Loucy (cell line): ENCODE measurements around the gene GNG8.
A peak's percentile ranks its signal among the peaks of the same experiment; 100 is the strongest.

Experiments used
- H2AFZ ChIP-seq: fragments of 200-600 bp; sonication (generic); 2 replicates; pipeline ENCODE4 v1.6.0; 2016; ENCODE audit warnings: antibody characterized with exemption, mild to moderate bottlenecking, low read length, moderate library complexity
- H3F3A ChIP-seq: fragments of 200-600 bp; 2 replicates; pipeline ENCODE4 v1.6.0; 2016; ENCODE audit warnings: antibody characterized with exemption, low read depth, mild to moderate bottlenecking
- H3K27me3 ChIP-seq: fragments of 200-600 bp; sonication (generic); 2 replicates; pipeline ENCODE4 v1.6.1; 2014; ENCODE audit warnings: low read length, mild to moderate bottlenecking; ENCODE audit not compliant: insufficient read depth, poor library complexity, severe bottlenecking
- H3K36me3 ChIP-seq: fragments of 200-600 bp; sonication (generic); 2 replicates; pipeline ENCODE4 v1.6.1; 2016; ENCODE audit warnings: low read length; ENCODE audit not compliant: insufficient read depth
- H3K4me1 ChIP-seq: fragments of 200-600 bp; sonication (generic); 2 replicates; pipeline ENCODE4 v1.5.1; 2014; ENCODE audit warnings: low read length, mild to moderate bottlenecking; ENCODE audit not compliant: insufficient read depth, poor library complexity, severe bottlenecking
- H3K4me2 ChIP-seq: fragments of 200-600 bp; sonication (generic); 2 replicates; pipeline ENCODE4 v1.6.0; 2014; ENCODE audit warnings: antibody characterized with exemption, low read length, low read depth, mild to moderate bottlenecking; ENCODE audit not compliant: poor library complexity, severe bottlenecking
- H3K4me3 ChIP-seq: fragments of 200-600 bp; sonication (generic); 2 replicates; pipeline ENCODE4 v1.5.1; 2014; ENCODE audit warnings: low read length, mild to moderate bottlenecking, mixed read lengths; ENCODE audit not compliant: poor library complexity, severe bottlenecking
- H3K79me2 ChIP-seq: fragments of 200-600 bp; sonication (generic); 2 replicates; pipeline ENCODE4 v1.6.1; 2014; ENCODE audit warnings: low read length; ENCODE audit not compliant: insufficient read depth
- H3K9ac ChIP-seq: fragments of 200-600 bp; sonication (generic); 2 replicates; pipeline ENCODE4 v1.6.0; 2014; ENCODE audit warnings: mild to moderate bottlenecking, low read depth, low read length, moderate library complexity; ENCODE audit not compliant: poor library complexity, severe bottlenecking
- H3K9me2 ChIP-seq: fragments of 200-600 bp; sonication (generic); replicated peaks from 2 replicates; pipeline ENCODE4 v1.6.1; 2016; ENCODE audit warnings: low read depth, low read length, mixed read lengths
- H3K9me3 ChIP-seq: fragments of 200-600 bp; sonication (generic); 2 replicates; pipeline ENCODE4 v1.6.1; 2014; ENCODE audit warnings: mild to moderate bottlenecking, antibody characterized with exemption, low read length, low read depth; ENCODE audit not compliant: insufficient read depth
- H4K20me1 ChIP-seq: fragments of 200-600 bp; sonication (generic); 2 replicates; pipeline ENCODE4 v1.6.0; 2014; ENCODE audit warnings: antibody characterized with exemption, low read length, mild to moderate bottlenecking; ENCODE audit not compliant: insufficient read depth, poor library complexity, severe bottlenecking
- EZH2phosphoT487 ChIP-seq: fragments of 200-600 bp; IDR thresholded peaks from 2 replicates; pipeline ENCODE4 v1.6.1; 2018; ENCODE audit warnings: antibody characterized with exemption, mild to moderate bottlenecking, moderate library complexity, borderline replicate concordance
- TF ChIP-seq, protein P1 (sequence below): fragments of 200-600 bp; sonication (generic); conservative IDR thresholded peaks from 2 replicates; pipeline ENCODE4 v1.5.1; 2014; ENCODE audit warnings: mild to moderate bottlenecking, antibody characterized with exemption, low read length

Gene GNG8

DNA sequence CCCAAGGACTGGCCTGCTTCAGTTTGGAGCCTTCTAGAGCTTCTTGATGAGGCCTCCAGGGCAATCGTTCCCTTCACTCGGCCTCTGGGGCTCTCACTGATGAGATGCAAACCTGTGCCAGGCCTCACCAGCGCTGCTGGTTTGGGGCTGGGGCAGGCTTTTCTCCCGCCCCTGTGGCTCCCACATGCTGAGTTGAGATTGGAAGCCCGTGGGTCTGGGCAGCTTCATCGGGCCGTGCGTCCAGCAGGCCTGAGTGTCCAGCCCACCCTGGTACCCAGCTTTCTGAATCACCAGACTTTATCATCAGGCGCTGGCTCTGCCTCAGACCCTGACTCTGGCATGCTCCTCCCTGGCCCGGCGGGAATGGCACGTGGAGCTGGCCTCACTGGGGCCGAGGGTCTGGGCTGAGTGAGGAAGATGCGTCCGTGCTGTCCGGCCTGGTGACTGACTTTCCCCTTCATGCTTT is 30.6 kb downstream of the GNG8 start:
- Histone ChIP-seq H3K4me2 (peak overlapping the region; percentile 91), H3K9me3 (no peaks in the 10 kb centered on the region), H4K20me1 (peaks cover 71% of the 10 kb centered on the region), H3K79me2 (peaks cover 73% of the 10 kb centered on the region), H3K36me3 (peaks cover 50% of the 10 kb centered on the region; the same call in 1 of the 2 replicates), H2AFZ (no peak overlapping the region), H3K4me1 (peaks cover 31% of the 10 kb centered on the region), H3F3A (peaks cover 6% of the 10 kb centered on the region; the same call in 1 of the 2 replicates), H3K9ac (peak overlapping the region; percentile 100), H3K9me2 (no peaks in the 10 kb centered on the region), H3K4me3 (peak overlapping the region; percentile 100), H3K27me3 (peaks cover 6% of the 10 kb centered on the region)
- TF ChIP-seq, protein P1, sequence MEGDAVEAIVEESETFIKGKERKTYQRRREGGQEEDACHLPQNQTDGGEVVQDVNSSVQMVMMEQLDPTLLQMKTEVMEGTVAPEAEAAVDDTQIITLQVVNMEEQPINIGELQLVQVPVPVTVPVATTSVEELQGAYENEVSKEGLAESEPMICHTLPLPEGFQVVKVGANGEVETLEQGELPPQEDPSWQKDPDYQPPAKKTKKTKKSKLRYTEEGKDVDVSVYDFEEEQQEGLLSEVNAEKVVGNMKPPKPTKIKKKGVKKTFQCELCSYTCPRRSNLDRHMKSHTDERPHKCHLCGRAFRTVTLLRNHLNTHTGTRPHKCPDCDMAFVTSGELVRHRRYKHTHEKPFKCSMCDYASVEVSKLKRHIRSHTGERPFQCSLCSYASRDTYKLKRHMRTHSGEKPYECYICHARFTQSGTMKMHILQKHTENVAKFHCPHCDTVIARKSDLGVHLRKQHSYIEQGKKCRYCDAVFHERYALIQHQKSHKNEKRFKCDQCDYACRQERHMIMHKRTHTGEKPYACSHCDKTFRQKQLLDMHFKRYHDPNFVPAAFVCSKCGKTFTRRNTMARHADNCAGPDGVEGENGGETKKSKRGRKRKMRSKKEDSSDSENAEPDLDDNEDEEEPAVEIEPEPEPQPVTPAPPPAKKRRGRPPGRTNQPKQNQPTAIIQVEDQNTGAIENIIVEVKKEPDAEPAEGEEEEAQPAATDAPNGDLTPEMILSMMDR: no peak

DNA sequence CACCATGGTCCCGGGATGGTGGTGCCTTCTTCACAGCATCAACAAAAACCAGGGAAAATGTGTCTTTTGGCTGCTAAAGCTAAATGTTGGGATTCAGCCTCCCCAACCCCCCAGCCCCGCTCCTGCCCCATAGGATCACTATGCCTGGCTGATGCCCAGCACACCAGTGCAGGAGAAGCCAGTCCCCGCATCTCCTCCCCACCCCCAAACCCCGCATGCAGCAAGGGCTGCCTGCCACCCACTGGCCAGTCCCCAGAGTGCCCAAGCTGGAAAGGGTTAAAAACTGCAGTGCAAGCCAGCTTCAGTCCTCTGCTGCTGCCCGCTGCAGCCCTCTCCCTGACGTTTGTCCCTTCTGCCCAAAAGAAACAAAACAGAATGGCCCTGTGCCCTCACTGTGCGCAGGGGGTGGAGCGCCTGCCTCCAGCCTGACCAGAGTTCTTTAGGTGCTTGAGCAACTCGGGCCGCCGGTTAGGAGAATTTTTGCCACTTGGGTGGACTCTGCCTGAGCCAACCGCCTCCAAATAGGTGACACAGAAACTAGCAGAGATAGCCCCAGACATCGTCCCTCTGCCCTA is 31.1 kb downstream of the GNG8 start:
- Histone ChIP-seq H3K4me3 (peak overlapping the region; percentile 100), H3K9me3 (no peaks in the 10 kb centered on the region), H3K36me3 (peaks cover 47% of the 10 kb centered on the region; the same call in 1 of the 2 replicates), H2AFZ (no peak overlapping the region), H3K4me1 (peaks cover 35% of the 10 kb centered on the region), H3K79me2 (peaks cover 73% of the 10 kb centered on the region), H3K4me2 (peak overlapping the region; percentile 91), H4K20me1 (peaks cover 71% of the 10 kb centered on the region), H3K9ac (peak overlapping the region; percentile 100), H3K9me2 (no peaks in the 10 kb centered on the region), H3F3A (peaks cover 6% of the 10 kb centered on the region; the same call in 1 of the 2 replicates), H3K27me3 (peaks cover 6% of the 10 kb centered on the region)
- TF ChIP-seq, protein P1: peak; percentile 24
- no peak for TF ChIP-seq EZH2phosphoT487

DNA sequence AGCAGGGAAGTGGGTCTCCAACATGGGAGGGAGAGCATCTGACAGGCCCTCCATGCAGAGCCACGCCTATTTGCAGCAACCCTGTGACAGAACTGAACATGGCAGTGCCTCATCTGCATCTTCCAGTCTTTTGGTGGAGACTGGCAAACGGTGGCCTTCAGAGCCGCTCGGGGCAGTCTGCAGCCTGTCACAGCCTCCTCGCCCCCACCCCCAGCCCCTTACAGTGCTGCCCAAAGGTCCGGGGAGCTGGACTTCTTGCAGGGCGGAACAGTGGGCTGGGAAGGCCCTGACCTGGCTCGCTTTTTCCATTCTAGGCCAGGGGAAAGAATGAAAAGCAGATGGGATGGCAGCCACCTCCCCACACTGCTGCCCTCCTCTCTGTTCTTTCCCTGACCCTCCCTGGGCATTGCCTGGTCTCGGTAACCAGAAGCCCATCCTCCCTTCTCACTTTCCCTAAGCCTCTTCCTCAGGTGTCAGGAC is 32.2 kb downstream of the GNG8 start:
- peaks cover 37% of the 10 kb centered on the region; the same call in 1 of the 2 replicates for H3K36me3 ChIP-seq
- no peaks in the 10 kb centered on the region for H3K9me2 ChIP-seq
- H3F3A ChIP-seq: no peaks in the 10 kb centered on the region
- TF ChIP-seq EZH2phosphoT487: no peak
- TF ChIP-seq, protein P1: no peak
- H3K4me3 ChIP-seq: peak overlapping the region; percentile 100
- peaks cover 70% of the 10 kb centered on the region for H4K20me1 ChIP-seq
- no peaks in the 10 kb centered on the region for H3K9me3 ChIP-seq
- H3K9ac ChIP-seq: peak overlapping the region; percentile 100
- H3K79me2 ChIP-seq: peaks cover 73% of the 10 kb centered on the region
- H2AFZ ChIP-seq: no peak overlapping the region
- peaks cover 6% of the 10 kb centered on the region for H3K27me3 ChIP-seq
- H3K4me1 ChIP-seq: peaks cover 35% of the 10 kb centered on the region
- H3K4me2 ChIP-seq: peak overlapping the region; percentile 91
